Activated effector memory CD4-positive, alpha-beta T cell treated with Interleukin-2 at 50 U/mL for 16 hours (primary cell): ENCODE measurements around the gene MALT1.
A peak's percentile ranks its signal among the peaks of the same experiment; 100 is the strongest.

ENCODE experiments used
- DNase-seq: peaks from one replicate; pipeline ENCODE4 v3.0.0-alpha.2; 2020

Gene MALT1

DNA sequence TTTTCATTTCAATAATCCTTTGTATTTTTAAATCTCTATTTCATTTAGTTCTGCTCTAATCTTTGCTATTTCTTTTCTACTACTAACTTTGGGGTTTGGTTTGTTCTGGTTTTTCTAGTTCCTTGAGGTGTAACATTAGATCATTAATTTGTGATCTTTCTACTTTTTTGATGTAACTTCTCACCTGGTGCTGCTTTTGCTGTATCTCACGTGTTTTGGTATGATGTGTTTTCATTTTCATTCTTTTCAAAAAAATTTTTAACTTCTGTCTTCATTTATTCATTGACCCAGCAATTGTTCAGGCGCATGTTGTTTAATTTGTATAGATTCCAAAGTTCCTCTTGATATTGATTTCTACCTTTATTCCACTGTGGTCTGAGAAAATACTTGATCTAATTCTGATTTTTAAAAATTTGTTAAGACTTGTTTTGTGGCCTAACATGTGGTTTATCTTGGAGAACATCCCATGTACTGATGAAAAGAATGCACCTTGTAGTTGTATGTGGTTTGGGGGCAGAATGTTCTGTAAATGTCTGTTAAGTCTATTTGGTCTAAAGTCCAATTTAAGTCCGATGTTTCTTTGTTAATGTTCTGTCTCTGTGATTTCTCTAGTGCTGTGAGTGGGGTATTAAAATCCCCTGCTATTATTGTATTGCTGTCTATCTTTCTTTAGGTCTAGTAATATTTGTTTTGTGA is 17.3 kb upstream of the MALT1 start:
- no peak for DNase-seq

DNA sequence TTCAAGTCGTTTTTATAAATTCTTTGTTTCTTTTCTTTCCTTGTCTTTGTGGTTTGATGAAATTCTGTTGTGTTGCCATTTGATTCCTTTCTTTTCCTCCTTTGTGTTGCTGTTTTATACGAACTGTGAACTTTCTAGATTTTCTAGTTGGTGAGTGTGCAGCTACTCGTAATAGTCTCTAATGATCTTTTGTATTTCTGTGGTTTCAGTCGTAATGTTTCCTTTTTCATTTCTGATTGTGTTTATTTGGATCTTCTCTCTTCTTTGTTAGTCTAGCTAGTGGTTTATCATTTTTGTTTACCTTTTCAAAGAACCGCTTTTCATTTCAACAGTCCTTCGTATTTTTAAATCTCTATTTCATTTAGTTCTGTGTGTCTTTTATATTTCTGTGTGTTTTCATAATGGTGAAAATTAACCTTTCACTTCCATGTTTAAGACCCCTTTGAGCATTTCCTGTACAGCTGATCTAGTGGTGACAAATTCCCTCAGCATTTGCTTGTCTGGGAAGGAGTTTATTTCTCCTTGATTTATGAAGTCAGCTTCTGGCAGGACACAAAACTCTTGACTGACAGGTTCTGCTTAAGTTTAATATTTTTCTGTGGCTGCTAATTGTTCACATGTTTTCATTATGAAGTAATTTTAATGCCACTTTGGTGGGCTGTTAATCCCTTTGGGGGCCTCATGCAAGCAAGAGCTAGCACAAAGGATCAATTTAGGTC is 16.2 kb upstream of the MALT1 start:
- DNase-seq, result no peak

DNA sequence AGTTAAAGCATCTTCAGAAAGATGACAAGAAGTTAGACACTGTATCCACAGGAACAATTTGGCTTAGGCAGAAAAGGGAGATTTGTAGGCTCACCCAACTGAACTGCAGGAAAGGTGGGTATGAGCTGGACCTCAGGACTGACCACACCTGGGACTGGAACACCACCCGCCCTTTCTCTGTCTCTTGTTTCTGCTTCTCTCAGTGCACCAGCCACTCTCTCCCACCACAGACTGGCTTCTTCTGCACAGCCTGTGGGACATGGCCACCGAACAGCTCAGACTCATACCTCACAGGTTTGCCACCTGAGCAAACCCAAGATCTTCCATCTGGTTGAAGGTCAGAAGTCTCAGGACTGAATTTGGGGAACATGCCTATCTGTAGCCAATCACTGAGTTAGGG is 14.2 kb upstream of the MALT1 start:
- no peak for DNase-seq

DNA sequence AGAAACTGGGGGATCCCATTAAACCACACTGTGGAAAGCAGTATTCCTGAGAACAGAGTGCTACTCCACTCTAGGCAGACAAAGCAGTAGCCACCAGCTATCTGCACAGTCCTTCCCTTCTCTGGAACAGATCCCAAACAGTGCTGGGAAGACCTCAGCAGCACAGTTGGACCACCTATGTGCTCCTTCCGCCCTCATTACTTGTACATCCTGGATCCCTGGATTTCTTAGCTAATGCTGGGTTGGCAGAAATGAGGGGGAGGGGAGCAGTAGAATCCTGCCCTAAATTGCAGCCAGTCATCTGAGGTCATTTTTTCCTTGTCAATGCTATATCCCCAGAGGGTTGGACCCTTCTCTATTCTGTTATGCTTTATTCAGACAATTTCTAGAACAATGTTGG is 13.8 kb upstream of the MALT1 start:
- DNase-seq, result no peak

DNA sequence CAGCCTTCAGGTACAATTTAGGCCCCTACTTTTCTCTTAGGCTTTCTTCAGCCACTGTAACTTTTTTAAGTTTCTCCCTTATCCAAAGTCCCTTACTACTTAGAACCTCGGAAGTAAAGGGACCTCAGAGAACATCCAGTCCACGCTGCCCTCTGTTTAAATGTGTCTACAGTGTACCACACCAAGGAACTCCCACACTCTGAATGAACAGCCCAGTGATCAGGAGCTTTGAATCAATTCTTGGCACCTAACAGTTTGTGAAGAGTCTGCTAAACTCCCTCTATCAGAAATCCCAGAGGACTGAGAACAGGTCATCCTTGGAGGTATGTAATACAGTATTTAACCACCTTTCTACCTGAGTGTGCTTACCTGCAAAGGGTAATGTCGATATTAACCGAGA is 11.6 kb upstream of the MALT1 start:
- no peak for DNase-seq

DNA sequence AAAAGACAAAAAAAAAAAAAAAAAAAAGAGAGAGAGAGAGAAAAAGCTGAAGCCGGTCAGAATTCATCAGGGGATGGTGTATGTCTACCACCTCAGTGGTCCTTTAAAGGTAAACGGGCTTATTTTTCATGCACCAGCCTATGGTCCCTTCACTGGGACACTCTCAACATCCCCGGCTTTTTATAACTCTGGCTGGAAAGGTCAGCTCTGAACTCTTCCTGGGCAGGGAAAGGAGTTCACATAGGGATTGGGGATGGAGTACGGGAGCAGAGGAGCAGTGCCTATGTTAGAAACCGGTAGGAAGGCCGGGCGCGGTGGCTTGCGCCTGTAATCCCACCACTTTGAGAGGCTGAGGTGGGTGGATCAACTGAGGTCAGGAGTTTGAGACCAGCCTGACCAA is 10.3 kb upstream of the MALT1 start:
- DNase-seq, result no peak

DNA sequence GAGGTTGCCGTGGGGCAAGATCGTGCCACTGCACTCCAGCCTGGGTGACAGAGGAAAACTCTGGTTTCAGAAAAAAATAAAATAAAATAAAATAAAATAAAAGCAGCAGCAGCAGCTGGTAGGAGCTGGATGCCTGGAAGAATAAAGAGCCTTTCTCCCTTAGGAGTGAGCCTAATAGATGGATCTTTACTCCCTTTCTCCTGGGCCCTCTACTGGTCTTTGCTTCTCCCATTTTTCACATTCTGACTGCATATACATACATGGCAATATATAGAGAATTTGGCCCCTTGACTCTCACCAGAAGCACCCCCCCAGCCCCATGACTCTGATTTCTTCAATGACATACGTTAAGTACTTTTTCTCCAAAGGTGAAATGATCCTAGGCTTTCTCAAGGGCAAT is 9.8 kb upstream of the MALT1 start:
- no peak for DNase-seq

DNA sequence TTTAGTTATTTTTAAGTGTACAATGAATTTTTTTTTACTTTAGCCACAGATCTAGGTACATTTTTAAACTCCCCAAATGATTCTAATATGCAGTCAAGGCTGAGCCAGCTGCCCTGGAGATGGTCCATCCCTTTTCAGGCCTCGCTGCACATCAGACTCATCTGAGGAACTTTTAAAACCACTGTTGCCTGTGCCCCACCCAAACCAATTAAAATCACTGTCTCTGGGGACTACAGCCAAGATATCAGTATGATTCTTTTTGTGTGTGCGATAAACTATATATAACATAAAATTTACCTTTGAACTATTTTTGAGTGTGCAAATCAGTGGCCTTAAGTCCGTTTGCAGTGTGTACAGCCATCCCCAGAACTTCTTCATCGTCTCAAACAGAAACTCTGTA is 9.1 kb upstream of the MALT1 start:
- DNase-seq, result no peak

DNA sequence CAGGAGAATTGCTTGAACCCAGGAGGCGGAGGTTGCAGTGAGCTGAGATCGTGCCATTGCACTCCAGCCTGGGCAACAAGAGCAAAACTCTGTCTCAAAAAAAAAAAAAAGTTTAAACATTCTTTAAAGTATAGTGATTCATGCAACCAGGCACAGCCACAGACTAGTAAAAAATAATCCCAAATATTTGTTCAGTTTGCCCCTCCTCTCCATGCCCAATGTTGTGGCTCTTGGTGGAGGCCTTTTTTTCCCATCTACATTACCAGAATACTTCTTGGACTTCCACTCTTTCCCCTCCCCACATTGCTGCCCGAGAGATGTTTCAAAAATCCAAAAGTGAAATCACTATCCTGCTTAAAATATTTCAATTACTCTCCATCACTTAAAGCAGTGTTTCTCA is 5.1 kb upstream of the MALT1 start:
- no peak for DNase-seq

DNA sequence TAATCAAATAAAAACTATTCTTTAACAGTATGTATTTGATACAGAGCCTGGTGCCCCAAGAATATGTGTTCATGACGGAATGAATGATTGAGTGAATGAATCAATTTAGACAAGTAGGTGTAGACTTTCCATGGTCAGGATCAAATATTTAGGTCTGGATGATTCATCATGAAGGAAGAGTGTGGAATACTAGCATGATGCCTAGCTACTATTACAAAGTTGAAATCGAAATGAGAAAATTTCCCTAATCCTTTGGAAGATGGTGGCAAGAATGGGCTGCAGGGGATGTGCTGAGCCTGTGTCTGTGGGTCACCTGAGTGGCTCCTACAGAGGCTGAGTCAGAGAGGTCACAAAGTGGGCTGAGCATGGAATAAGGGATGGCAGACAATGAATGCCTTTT is 3.1 kb upstream of the MALT1 start:
- DNase-seq, result no peak

DNA sequence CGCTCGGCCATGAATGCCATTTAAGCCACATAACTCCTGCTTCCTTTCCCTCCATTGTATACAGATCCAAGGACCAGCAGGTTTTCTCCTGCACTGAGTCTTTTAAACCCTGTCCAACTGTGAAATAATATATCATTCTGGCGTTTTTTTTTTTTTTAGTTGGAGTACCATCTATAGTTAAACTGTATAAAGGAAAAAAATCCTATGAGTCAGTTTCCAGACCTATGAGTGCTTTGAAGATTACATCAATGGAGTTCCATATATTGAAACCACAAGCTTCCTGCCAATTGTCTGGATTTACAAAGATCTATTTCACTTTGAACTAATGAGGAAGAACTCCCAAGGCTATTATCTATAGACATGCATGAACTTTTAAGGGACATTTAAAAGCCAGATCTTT is 2.4 kb upstream of the MALT1 start:
- no peak for DNase-seq

DNA sequence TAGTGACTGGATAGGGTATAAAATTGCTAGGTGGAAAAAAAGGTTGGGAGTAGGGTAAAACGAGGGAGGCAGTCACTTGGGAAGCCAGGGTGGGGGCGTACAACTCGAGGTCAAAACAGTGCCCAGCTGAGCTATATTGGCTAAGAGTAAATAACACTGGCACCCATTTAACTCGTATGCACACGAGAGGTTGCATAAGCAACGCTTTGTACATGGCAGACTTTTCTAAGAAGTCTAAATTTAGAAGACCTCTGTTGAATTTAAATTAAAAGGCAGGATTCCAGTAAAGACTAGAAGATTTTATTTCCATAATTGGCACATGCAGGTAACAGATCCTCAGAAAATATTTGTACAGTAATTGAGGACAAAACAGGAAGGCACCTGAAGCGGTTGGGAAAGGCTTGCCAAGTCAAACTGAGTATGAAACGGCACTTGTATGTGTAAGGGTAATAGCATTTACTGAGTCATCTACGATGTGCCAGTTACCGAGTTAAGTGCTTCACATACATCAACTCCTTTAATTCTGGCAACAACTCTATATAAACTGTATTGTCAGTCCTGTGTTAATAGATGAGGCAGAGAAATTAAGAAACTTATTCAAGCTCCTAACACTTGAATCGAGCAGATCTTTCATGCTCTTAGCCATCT is 1.4 kb upstream of the MALT1 start:
- no peak for DNase-seq

DNA sequence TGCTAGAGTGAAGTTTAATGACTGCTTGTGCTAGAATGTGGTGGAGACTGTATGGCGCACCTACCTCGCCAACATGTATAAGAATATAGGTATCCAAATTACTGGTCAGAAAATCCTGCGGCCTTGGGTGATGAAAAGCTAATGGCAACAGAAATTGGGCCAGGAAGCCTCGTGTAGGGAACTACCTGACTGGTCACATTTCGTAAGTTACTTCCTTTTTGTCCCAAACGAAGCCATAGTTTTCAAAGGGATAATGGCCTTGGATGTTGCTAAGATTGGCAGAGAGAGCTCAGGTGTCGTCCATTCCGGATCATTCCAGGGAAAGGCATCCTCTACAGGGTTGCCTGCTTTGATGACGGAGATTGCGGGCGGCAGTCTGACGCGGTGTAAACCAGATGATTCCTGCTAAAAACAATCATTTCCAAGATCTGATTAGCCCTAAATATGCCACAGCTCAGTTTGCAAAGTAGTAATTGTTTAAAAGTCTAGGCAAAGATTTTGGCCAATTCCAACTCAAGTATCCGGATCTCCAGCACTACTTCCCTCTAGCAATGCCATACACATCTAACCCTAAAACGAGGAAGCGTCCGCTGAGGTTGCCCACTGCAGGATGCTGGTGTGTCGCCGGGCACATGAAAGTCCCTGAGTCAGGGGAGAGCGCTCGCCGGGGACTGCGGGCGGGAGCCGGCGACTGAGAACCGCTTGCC is 708 bp upstream of the MALT1 start:
- DNase-seq, result no peak

DNA sequence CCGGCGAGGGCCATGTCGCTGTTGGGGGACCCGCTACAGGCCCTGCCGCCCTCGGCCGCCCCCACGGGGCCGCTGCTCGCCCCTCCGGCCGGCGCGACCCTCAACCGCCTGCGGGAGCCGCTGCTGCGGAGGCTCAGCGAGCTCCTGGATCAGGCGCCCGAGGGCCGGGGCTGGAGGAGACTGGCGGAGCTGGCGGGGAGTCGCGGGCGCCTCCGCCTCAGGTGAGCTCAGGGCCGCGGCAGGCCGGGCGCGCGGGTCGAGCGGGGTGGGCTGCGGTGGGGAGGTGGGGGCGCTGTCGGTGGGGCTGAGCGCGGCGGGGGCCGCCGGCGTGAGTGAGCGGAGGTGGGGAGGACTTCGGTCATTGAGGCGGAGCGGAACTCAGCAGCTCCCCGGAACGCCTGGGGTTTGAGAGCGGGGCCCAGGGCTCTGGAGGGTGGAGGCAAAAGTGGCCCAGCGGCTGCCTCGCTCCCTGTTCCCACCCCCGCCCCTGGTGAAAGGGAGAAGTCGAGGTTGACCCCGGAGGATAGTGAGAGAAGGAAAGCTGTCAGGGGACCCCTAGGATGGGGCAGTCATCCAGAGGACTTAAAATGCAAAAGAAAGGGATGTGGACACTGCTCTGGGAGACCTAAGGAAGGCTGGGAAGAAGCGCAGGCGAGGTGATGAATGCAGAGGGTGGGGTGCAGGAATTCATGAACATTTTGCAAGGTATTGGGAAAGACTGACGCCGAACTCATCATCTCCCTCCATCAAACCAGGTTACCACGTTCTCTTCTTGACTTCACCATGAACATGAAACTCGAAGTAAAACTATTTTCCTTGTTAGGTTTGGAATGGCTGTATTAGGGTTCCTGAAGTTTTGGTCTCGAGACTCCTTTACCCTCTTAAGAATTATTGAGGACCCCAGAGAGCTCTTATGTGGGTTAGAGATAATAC is 633 bp downstream of the MALT1 start:
- no peak for DNase-seq

DNA sequence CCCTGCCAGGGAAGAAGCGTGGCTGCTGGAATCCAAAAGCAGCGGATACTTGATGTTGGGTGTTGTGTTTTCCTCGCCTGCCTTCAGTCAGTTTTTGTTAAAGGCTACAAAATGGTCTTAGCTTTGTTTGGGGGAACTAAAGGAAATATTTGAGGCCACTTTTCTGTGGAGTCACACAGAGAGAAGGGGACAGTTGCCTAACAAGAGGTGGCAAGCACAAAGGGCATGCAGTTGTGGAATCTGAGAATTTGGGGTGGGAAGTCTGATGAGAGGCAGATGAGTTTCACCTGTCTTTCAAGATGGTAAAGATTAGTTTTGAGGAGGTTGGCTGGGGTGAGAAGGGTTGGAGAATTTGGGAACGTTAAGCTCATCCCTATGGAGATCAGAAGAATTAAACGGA is 2.9 kb downstream of the MALT1 start:
- DNase-seq, result no peak

DNA sequence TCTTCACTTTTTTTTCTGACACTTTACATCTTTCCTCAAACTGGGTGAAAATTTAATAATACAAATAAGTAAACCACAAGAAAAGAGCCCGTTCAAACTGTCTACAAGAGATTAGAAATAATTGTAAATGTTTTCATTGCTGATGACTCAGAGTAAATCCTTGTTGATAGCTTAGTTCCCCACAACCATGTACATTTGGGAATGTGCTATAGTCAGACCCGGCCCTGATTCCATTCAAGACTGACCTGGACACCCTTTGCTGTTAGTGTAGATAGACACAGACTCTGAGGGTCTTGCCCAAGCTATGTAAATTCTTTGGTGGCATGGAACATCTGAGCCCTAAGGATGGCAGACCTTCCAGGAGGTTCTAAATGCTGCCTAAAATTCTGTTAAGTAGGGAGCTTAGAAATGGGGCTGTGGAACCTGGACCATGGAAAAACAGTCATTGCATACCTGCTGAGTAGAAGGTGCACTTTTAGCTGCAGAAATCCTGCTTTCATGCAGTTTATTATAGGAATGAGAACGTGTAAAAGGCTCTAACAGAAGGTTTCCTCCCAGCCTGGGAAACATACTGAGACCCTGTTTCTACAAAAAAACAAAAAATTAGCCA is 3.7 kb downstream of the MALT1 start:
- DNase-seq, result no peak

DNA sequence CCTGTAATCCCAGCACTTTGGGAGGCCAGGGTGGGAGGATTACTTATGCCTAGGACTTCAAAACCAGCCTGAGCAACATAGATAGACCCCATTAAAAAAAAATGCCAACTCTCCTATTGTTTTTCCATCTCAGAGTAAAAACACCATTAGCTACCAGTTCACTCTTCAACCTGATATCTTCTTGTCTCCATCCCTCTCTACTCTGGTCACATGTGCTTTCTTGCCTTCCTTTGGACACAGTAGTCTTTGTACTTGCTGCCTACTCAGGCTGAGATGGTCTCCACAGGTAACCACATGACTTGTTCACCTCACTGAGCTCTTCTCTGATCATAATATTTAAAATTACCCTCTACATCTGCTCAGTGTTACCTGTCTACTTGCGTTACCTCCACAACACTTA is 5.0 kb downstream of the MALT1 start:
- no peak for DNase-seq

DNA sequence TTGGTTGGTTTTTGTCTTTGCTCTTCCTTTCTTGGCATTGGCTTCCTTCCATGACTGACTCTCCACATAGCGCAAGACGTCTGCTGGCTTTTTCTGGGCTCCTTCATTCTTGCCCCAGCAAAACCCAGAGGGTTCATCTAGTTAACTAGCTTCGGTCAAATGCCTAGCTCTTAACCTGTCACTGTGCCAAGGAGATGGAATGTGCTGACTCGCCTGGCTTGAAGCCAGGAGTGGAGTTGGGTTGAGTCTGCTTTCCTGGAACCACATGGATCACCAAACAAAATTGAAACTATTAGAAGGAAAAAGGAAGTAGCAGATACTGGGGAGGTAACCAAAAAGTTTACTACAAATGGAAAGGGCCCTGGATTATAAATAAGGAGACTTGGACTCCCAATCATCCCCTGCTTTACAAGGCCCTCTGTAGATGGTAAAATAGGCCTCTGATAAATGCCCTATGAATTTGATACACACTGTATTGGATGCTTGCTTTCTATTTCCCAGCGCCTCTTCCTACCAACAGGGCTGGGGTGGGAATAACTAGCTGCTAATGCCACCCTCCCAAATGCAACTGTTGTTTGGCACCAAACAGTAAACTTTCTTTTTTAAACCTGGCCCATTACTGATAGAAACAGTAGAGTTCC is 11.3 kb downstream of the MALT1 start:
- no peak for DNase-seq

DNA sequence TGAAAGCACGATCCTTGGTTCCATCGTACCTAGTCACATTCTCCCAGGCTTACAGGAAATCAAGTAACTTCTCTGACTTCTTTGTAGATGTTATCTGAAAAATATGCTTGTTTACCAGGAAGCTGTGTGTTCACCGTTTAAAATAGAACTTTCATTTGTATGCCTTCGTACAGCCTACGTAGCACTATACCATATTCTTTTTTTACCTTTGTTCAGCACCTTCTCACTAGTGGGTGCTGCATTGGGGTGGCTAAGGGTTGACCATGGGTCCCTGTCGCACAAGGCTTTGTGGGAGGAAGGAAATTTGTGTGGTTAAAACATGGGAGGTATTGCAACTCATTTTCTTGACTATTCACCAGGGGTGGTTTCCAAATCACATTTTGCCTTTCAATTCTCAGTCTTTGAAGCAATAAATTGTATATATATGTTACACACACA is 16.6 kb downstream of the MALT1 start:
- DNase-seq, result peak; percentile 44

DNA sequence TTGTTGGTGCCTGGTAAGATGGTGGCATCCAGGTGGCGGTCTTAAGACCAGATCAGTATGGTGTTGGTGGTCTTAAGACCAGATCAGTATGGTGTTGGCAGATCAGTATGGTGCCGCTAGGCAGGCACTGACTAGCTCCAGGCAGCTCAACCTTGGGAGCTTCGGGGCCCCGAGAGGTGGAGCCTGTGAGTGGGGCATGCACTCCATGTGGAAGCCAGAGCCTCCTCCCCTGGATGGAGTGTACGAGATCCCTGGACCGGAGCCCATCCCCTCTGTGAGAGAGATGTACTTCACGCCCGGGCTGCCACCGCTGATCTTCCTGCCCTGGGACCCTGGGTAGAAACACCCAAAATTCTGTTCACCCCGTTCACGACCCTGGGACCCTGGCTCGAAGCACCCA is 19.0 kb downstream of the MALT1 start:
- no peak for DNase-seq

DNA sequence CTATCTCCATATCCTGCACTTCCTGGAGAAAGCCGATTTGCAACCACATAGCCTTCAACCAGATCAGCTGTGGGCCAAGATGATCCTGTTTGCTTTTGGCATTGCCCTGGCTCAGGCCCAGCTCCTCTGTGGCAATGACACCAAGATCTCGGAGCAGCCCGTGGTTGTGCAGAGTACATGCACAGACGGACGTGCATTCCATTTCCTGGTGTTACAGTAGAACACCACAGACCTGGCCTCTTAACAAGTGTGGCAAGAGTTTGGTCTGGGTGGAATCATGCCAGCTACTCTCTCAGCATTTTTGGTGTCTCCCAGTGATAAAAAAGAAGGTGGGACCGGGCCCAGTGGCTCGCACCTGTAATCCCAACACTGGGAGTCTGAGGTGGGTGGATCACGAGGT is 20.0 kb downstream of the MALT1 start:
- DNase-seq, result no peak
